Measurements from ENCODE around the gene UNC13D. TPM values are rescaled to one million over a fixed set of nuclear protein-coding genes. Genes with fewer than 3 reads are reported as not detected.

UNC13D gene
- total RNA-seq, 1 donor from 2014 or later: 32.7 TPM

DNA sequence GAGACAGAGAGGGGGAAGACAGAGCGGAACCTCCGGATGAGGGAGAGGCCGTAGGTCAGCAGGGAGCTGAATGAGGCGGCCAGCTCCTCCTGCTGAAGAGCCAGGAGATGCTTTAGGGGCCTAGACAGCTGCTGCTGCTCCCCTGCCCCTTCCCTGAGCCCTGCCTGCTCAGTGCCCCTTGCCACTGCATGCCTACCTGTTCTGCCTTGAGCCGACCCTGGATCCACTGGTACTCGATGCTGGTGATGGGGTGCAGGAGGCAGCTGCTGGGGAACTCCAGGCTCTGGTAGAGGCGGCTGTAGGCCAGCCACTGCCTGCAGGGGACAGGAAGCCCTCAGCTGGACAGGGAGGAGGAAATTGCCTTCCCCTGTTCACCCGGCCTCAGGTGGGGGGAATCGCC, 7.6 kb downstream of the UNC13D start:
- Histone ChIP-seq H3K36me3 (no peaks in the 10 kb centered on the region), H3K27me3 (no peaks in the 10 kb centered on the region), H3K4me1 (peaks cover 7% of the 10 kb centered on the region), H3K27ac (no peak overlapping the region), H3K9me3 (no peaks in the 10 kb centered on the region), H3K4me3 (no peak overlapping the region)
- intact Hi-C loops (cut with DNase I): no loop called here
- DNase-seq (ENCODE audit: extremely low spot score in 2 of 2): no peak
- TF ChIP-seq POLR2A (IDR thresholded peaks at IDR 0.05) (no peak), POLR2AphosphoS5 (IDR thresholded peaks at IDR 0.05; ENCODE audit: insufficient read depth in 1 of 2, low read depth in 1 of 2) (no peak)
- TF ChIP-seq, protein P1, sequence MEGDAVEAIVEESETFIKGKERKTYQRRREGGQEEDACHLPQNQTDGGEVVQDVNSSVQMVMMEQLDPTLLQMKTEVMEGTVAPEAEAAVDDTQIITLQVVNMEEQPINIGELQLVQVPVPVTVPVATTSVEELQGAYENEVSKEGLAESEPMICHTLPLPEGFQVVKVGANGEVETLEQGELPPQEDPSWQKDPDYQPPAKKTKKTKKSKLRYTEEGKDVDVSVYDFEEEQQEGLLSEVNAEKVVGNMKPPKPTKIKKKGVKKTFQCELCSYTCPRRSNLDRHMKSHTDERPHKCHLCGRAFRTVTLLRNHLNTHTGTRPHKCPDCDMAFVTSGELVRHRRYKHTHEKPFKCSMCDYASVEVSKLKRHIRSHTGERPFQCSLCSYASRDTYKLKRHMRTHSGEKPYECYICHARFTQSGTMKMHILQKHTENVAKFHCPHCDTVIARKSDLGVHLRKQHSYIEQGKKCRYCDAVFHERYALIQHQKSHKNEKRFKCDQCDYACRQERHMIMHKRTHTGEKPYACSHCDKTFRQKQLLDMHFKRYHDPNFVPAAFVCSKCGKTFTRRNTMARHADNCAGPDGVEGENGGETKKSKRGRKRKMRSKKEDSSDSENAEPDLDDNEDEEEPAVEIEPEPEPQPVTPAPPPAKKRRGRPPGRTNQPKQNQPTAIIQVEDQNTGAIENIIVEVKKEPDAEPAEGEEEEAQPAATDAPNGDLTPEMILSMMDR (IDR thresholded peaks at IDR 0.05): no peak

DNA sequence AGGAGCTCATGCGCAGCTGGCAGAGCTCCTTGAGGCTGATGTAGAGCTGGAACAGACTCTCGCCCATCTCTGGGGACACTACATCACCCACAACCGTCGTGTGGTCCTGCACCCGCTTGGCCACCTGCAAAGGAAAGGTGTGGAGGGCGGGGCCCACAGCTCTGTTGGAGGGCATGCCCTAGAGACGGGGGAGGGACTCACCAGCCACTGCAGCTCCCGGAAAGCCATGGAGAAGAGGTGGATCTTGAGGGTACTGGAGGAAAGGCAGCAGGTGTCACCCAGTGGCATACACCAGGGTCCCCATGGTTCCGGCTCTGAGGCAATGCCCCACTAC, 8.6 kb downstream of the UNC13D start:
- H3K27ac ChIP-seq: no peak overlapping the region
- H3K4me1 ChIP-seq: peaks cover 7% of the 10 kb centered on the region
- no peak overlapping the region for H3K4me3 ChIP-seq
- no peak for DNase-seq (ENCODE audit: extremely low spot score in 2 of 2)
- H3K27me3 ChIP-seq: no peaks in the 10 kb centered on the region
- intact Hi-C loops (cut with DNase I): no loop called here
- TF ChIP-seq, protein P1 (IDR thresholded peaks at IDR 0.05): no peak
- TF ChIP-seq POLR2A (IDR thresholded peaks at IDR 0.05): no peak
- TF ChIP-seq POLR2AphosphoS5 (IDR thresholded peaks at IDR 0.05; ENCODE audit: insufficient read depth in 1 of 2, low read depth in 1 of 2): no peak
- no peaks in the 10 kb centered on the region for H3K9me3 ChIP-seq
- H3K36me3 ChIP-seq: peaks cover 0 to 5% of the 10 kb centered on the region in 2 donors

DNA sequence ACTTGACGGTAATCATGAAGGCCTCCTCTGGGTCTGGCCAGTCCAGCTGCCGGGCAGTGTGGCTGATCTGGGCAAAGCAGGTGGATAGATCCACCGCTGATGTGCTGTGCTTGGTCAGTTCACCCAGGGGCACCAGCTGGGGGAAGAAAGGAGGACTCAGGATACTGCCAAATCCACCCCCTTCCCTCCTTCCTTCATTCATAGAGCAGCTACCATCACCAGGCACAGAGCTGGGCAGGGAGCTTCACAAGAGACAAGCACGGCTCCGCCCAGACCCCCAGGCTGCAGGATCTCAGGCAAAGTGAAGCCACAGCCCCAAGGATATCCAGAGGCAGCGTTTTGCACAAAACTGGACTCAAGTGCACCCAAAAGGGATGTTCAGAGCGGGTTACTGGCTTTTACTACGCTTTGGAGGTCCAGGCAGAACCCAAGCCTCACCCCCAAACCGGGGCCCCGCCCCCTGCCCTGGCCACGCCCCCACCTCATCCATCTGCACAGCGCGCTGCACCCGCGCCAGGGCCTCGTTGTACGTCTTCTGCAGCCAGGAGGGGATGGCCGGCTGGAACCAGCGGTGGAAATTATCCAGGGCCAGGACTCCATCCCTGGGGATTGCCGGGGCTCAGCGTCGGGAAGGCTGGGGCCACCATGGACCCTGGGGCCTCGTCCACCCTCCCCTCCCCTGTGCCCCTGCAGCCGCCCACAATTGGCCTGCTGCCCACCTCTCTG, 9.1 kb downstream of the UNC13D start:
- H3K36me3 ChIP-seq: peaks cover 0 to 5% of the 10 kb centered on the region in 2 donors
- intact Hi-C loops (cut with DNase I): no loop called here
- TF ChIP-seq POLR2A (IDR thresholded peaks at IDR 0.05) (no peak), POLR2AphosphoS5 (IDR thresholded peaks at IDR 0.05; ENCODE audit: insufficient read depth in 1 of 2, low read depth in 1 of 2) (no peak)
- no peak for DNase-seq (ENCODE audit: extremely low spot score in 2 of 2)
- no peak overlapping the region for H3K27ac ChIP-seq
- H3K4me3 ChIP-seq: no peak overlapping the region
- peaks cover 7% of the 10 kb centered on the region for H3K4me1 ChIP-seq
- no peaks in the 10 kb centered on the region for H3K9me3 ChIP-seq
- H3K27me3 ChIP-seq: no peaks in the 10 kb centered on the region

DNA sequence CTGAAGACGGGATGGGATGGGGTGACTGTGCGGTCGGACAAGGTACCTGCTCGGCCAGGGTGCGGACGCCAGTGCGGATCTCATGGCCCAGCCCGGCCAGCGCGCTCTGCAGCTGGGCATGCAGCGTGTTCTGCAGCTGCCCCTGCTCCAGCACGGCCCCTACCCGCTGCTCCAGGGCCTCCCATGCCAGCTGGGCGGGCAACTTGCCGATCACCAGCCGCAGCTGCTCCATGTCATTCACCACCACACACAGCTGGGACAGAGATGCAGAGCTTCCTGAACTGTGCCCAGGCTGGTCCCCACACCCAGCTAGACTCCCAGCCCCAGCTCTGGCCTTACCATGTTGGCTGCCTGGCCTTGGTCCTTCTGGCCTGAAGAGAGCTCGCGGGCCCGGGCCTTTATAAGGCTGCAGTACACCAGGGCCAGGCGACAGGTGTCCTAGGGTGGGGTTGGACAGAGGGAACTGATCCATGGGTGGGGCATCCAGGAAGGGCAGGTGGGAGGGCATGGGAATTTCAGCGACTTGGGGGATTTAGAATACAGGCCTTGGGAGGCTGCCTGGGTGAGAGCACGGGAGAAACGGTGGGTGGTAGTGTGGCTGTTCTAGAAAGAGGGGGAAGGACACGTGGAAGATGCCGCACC, 9.8 kb downstream of the UNC13D start:
- TF ChIP-seq POLR2AphosphoS5 (IDR thresholded peaks at IDR 0.05; ENCODE audit: insufficient read depth in 1 of 2, low read depth in 1 of 2): no peak
- Histone ChIP-seq H3K36me3 (peaks cover 0 to 5% of the 10 kb centered on the region in 2 donors), H3K4me1 (peaks cover 7% of the 10 kb centered on the region), H3K27me3 (no peaks in the 10 kb centered on the region), H3K9me3 (no peaks in the 10 kb centered on the region), H3K4me3 (no peak overlapping the region), H3K27ac (no peak overlapping the region)
- DNase-seq (ENCODE audit: extremely low spot score in 2 of 2): no peak
- intact Hi-C loops (cut with DNase I): no loop called here

DNA sequence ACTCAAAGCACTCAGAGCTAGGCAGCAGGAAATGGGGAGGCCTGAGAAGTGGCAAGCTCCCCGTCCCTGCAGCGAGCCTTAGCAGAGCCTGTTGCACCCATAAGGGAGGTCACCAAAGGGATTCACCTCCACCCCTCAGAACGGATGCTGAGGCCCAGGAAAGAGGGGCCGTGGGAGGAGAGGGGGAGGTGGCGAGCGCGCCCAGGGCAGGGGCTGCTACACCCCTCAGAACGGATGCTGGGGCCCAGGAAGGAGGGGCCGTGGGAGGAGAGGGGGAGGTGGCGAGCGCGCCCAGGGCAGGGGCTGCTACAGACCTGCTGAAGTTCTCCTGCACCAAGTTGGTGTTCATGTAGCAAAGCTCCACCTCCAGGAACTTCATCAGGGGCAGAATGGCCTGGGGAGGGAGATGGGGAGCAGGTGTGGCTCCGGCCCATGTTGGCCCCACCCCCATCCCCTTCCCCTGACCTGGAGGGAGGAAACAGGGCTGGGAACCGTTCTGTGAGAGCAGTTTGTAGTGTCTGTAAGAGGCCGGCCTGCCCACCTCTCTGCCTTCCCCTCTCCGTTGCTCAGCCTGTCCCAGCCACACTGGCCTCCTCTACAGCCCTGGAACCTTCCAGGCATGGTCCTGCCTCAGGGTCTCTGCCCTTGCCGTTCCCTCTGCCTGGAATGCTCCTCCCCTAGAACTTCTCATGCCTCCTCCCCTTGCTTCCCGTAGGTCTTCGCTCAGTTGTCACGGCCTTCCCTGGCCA, 11.4 kb downstream of the UNC13D start:
- Histone ChIP-seq H3K27me3 (no peaks in the 10 kb centered on the region), H3K4me1 (peaks cover 13% of the 10 kb centered on the region), H3K4me3 (no peak overlapping the region), H3K27ac (peak overlapping the region; percentile 39), H3K36me3 (peaks cover 0 to 5% of the 10 kb centered on the region in 2 donors), H3K9me3 (no peaks in the 10 kb centered on the region)
- no peak for TF ChIP-seq POLR2A (IDR thresholded peaks at IDR 0.05)
- TF ChIP-seq, protein P1 (IDR thresholded peaks at IDR 0.05): no peak
- TF ChIP-seq POLR2AphosphoS5 (IDR thresholded peaks at IDR 0.05; ENCODE audit: insufficient read depth in 1 of 2, low read depth in 1 of 2): no peak
- intact Hi-C loops (cut with DNase I): no loop called here
- no peak for DNase-seq (ENCODE audit: extremely low spot score in 2 of 2)
